Karpas-422 (cell line): ENCODE results near the gene HSF4. TPM values are rescaled to one million over a fixed set of nuclear protein-coding genes. Genes with fewer than 3 reads are reported as not detected.

Experiments used
- DNase-seq: peaks from one replicate; pipeline ENCODE4 v3.0.0-alpha.2; 2015
- H2AFZ ChIP-seq: fragments of 200-600 bp; sonication (generic); 2 replicates; pipeline ENCODE4 v1.6.1; 2014; ENCODE audit warnings: antibody characterized with exemption, low read length, mixed read lengths
- H3K27ac ChIP-seq: fragments of 200-600 bp; sonication (generic); 2 replicates; pipeline ENCODE4 v1.5.1; 2014; ENCODE audit warnings: mild to moderate bottlenecking, low read length, moderate library complexity
- H3K27me3 ChIP-seq: fragments of 200-600 bp; sonication (generic); 2 replicates; pipeline ENCODE4 v1.6.1; 2014; ENCODE audit warnings: low read length, mixed read lengths
- H3K36me3 ChIP-seq: fragments of 200-600 bp; sonication (generic); 2 replicates; pipeline ENCODE4 v1.6.1; 2014; ENCODE audit warnings: low read length, mixed read lengths; ENCODE audit not compliant: insufficient read depth
- H3K4me1 ChIP-seq: fragments of 200-600 bp; sonication (generic); 2 replicates; pipeline ENCODE4 v1.6.1; 2014; ENCODE audit warnings: mild to moderate bottlenecking, low read length, mixed read lengths
- H3K4me2 ChIP-seq: fragments of 200-600 bp; sonication (generic); 2 replicates; pipeline ENCODE4 v1.6.1; 2014; ENCODE audit warnings: low read length, low read depth, mild to moderate bottlenecking; ENCODE audit not compliant: poor library complexity, severe bottlenecking
- H3K4me3 ChIP-seq: fragments of 200-600 bp; sonication (generic); 2 replicates; pipeline ENCODE4 v1.5.1; 2014; ENCODE audit warnings: mild to moderate bottlenecking, antibody characterized with exemption, low read length, mixed read lengths
- H3K79me2 ChIP-seq: fragments of 200-600 bp; sonication (generic); 2 replicates; pipeline ENCODE4 v1.6.1; 2014; ENCODE audit warnings: mild to moderate bottlenecking, low read length, mixed read lengths
- H3K9ac ChIP-seq: fragments of 200-600 bp; sonication (generic); 2 replicates; pipeline ENCODE4 v1.6.0; 2014; ENCODE audit warnings: low read length
- H3K9me2 ChIP-seq: fragments of 200-600 bp; sonication (generic), shearing (Covaris generic); replicated peaks from 2 replicates; pipeline ENCODE4 v1.6.0; 2014; ENCODE audit warnings: mild to moderate bottlenecking, low read length, moderate library complexity; ENCODE audit not compliant: insufficient read depth
- H3K9me3 ChIP-seq: fragments of 300-700, 200-600 bp; sonication (generic); 2 replicates; pipeline ENCODE4 v1.6.1; 2014; ENCODE audit warnings: low read length, mixed read lengths
- H4K20me1 ChIP-seq: fragments of 200-600 bp; sonication (generic); 2 replicates; pipeline ENCODE4 v1.6.1; 2014; ENCODE audit warnings: mild to moderate bottlenecking, antibody characterized with exemption, low read length, low read depth; ENCODE audit not compliant: insufficient read depth
- small RNA-seq: library from RNA; depleted of rRNA; stranded (forward); fragments of <200 nt; gene quantifications from one replicate; pipeline ENCODE3, GENCODE V24; 2014
- total RNA-seq: library from RNA; depleted of rRNA; stranded (reverse); fragments of >200 nt; shearing (Covaris generic); gene quantifications from 2 replicates; pipeline ENCODE4 v1.2.3, GENCODE V29; 2014; ENCODE audit warnings: low replicate concordance; rRNA removed

HSF4 gene
- total RNA-seq, 1 experiment from 2014 or later = 12.4 TPM

- H3K4me2 ChIP-seq = no peak overlapping the region
Observed at GRCh38 chr16:67213197-67214019, 48.9 kb downstream of the HSF4 start.

DNA sequence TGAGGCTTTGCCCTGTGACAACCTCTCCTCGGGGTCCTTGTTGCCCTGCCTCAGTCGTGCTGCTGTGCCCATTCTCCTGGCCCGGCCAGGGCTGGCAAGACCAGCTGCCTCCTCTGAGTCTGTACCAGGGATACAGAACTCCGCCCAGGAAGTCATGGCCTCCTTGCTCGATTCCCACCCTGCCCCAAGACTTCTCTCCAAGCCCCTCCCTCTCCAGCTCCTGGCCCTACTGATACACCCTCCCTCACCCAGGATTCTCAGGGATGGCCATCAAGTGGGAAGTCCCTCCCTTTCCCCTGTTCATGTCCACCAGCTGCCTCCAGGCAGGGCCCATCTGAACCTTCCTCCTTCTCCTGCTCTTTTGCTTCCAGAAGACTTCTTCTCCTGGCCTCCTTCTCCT lies 51.2 kb downstream of the HSF4 start:
- H3K4me2 ChIP-seq = no peak overlapping the region

More at GRCh38 chr16:67213197-67214019, 48.9 kb downstream of the HSF4 start:
- Histone ChIP-seq H3K9ac (no peak overlapping the region), H3K9me2 (no peaks in the 10 kb centered on the region), H3K27me3 (no peaks in the 10 kb centered on the region), H3K27ac (no peak overlapping the region), H2AFZ (no peak overlapping the region), H3K9me3 (no peaks in the 10 kb centered on the region), H4K20me1 (peaks cover 4% of the 10 kb centered on the region; the same call in 1 of the 2 replicates), H3K79me2 (no peaks in the 10 kb centered on the region), H3K36me3 (no peaks in the 10 kb centered on the region), H3K4me1 (no peaks in the 10 kb centered on the region), H3K4me3 (no peak overlapping the region)
- no peak for DNase-seq

DNA sequence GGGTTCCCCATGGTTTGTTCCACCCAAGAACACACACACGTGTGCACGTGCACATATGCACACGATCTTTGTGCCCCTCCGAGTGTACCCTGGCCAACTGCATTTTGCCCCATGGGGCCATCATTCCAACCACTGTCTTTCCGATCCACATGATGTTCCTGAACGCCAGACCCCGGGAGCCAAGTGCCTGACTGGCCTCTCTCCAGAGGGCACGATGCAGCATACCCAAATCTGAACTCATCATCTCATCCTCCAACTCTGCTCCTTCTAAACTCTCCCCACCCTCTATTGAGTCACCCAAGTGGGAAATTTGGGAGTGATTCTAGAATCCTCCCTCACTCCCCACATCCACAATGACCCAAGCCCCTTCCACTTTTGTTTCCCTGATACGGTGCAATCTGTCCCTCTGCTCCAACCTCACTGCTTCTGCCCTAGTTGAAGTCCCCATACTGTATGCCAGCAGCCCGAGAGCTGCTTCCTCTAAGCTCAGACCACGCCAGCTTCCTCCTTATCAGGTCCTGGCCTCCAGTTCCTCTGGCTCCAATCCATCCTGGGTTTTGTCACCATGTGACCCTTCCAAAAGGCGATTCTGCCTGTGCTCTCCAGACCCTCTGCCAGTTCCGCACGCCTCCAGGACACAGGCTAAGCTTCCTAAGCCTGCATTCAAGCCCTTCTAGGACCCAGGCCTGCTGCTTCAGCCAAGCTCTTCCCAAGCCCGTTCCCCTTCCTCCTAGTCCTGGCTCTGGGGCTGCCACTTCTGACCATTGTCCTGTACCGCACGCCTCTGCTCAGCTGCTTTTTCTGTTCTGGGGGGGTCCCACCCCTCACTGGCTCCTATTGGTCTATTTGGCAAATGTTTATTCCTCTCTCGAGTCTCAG lies 52.3 kb downstream of the HSF4 start:
- no peaks in the 10 kb centered on the region for H3K79me2 ChIP-seq
- DNase-seq = no peak
- no peaks in the 10 kb centered on the region for H3K27me3 ChIP-seq
- no peak overlapping the region for H3K27ac ChIP-seq
- no peaks in the 10 kb centered on the region for H3K9me2 ChIP-seq
- H3K9me3 ChIP-seq = no peaks in the 10 kb centered on the region
- H3K4me1 ChIP-seq = no peaks in the 10 kb centered on the region
- no peak overlapping the region for H3K4me3 ChIP-seq
- no peaks in the 10 kb centered on the region for H3K36me3 ChIP-seq
- H2AFZ ChIP-seq = no peak overlapping the region
- no peak overlapping the region for H3K9ac ChIP-seq
- no peak overlapping the region for H3K4me2 ChIP-seq
- no peaks in the 10 kb centered on the region for H4K20me1 ChIP-seq

More for the DNA sequence above, 51.2 kb downstream of the HSF4 start:
- DNase-seq = no peak
- no peaks in the 10 kb centered on the region for H4K20me1 ChIP-seq
- H3K4me1 ChIP-seq = no peaks in the 10 kb centered on the region
- H3K4me3 ChIP-seq = no peak overlapping the region
- H3K79me2 ChIP-seq = no peaks in the 10 kb centered on the region
- no peak overlapping the region for H3K27ac ChIP-seq
- H3K27me3 ChIP-seq = no peaks in the 10 kb centered on the region
- H3K9me2 ChIP-seq = no peaks in the 10 kb centered on the region
- no peak overlapping the region for H2AFZ ChIP-seq
- H3K36me3 ChIP-seq = no peaks in the 10 kb centered on the region
- no peaks in the 10 kb centered on the region for H3K9me3 ChIP-seq
- H3K9ac ChIP-seq = no peak overlapping the region

Small RNA genes within 50 kb of the gene (small RNA-seq; reads per million reads assigned to genes)
- gene MIR328 = 1.9 reads per million, percentile 51 among the genes with 10 or more reads in this experiment

Other genes starting within 250 kb of the HSF4 start
- gene CDH16, start 245.9 kb upstream of the HSF4 start, total RNA-seq = not detected in 2 replicates
- not detected in 2 replicates for gene RRAD, start 239.2 kb upstream of the HSF4 start, total RNA-seq
- 121 and 227 TPM in 2 replicates for gene CIAO2B, start 230.3 kb upstream of the HSF4 start, total RNA-seq
- 13.3 and 34.8 TPM in 2 replicates for gene CES2, start 229.2 kb upstream of the HSF4 start, total RNA-seq
- gene CES3, start 203.5 kb upstream of the HSF4 start, total RNA-seq = 20.9 and 28.3 TPM in 2 replicates
- not detected in 2 replicates for gene CES4A, start 176.2 kb upstream of the HSF4 start, total RNA-seq
- gene CBFB, start 135.6 kb upstream of the HSF4 start, total RNA-seq = 55.6 and 79.3 TPM in 2 replicates
- 16.8 and 30.7 TPM in 2 replicates for gene PHAF1, start 54.8 kb upstream of the HSF4 start, total RNA-seq
- 1.4 and 1.8 TPM in 2 replicates for gene B3GNT9, start 13.7 kb upstream of the HSF4 start, total RNA-seq
- 11.4 and 14.7 TPM in 2 replicates for gene TRADD, start 4.8 kb upstream of the HSF4 start, total RNA-seq
- 2.6 and 14.6 TPM in 2 replicates for gene FBXL8, start 4.8 kb upstream of the HSF4 start, total RNA-seq
- 0.15 and 1.8 TPM in 2 replicates for gene NOL3, start 5.8 kb downstream of the HSF4 start, total RNA-seq
- gene MATCAP1, start 19.2 kb downstream of the HSF4 start, total RNA-seq = 6.8 and 16.9 TPM in 2 replicates
- not detected in 2 replicates for gene EXOC3L1, start 25.4 kb downstream of the HSF4 start, total RNA-seq
- 109 and 171 TPM in 2 replicates for gene E2F4, start 27.4 kb downstream of the HSF4 start, total RNA-seq
- 0.82 and 5.6 TPM in 2 replicates for gene ELMO3, start 34.4 kb downstream of the HSF4 start, total RNA-seq
- 19.5 and 38.9 TPM in 2 replicates for gene TMEM208, start 62.4 kb downstream of the HSF4 start, total RNA-seq
- 29.1 and 33.1 TPM in 2 replicates for gene FHOD1, start 82.7 kb downstream of the HSF4 start, total RNA-seq
- 4.9 and 6.1 TPM in 2 replicates for gene SLC9A5, start 84.2 kb downstream of the HSF4 start, total RNA-seq
- 0.36 and 0.86 TPM in 2 replicates for gene PLEKHG4, start 114.8 kb downstream of the HSF4 start, total RNA-seq
- not detected in 2 replicates for gene KCTD19, start 162.0 kb downstream of the HSF4 start, total RNA-seq
- not detected in 2 replicates for gene LRRC36, start 162.1 kb downstream of the HSF4 start, total RNA-seq
- gene TPPP3, start 228.8 kb downstream of the HSF4 start, total RNA-seq = not detected in 2 replicates